Measurements from ENCODE around the gene DLX3.

DLX3 gene

DNA sequence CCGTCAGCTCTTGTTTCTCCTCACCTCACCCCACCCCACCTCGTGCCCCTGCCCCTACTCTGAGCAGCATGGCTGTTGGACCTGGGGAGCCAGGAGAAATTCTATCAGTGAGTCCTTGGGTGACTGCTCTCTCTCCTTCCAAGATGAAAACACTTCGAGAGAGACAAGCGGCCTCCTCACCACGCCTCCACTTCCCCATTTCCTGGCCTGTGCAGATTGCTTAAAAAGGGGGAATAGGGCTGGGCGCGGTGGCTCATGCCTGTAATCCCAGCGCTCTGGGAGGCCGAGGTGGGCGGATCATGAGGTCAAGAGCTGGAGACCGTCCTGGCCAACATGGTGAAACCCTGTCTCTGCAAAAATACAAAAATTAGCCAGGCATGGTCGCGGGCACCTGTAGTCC, 16.5 kb downstream of the DLX3 start:
- no peak for TF ChIP-seq BACH2 (CRISPR knock-in tag; IDR thresholded peaks at IDR 0.05; ENCODE audit: borderline replicate concordance)
- TF ChIP-seq, protein P1, sequence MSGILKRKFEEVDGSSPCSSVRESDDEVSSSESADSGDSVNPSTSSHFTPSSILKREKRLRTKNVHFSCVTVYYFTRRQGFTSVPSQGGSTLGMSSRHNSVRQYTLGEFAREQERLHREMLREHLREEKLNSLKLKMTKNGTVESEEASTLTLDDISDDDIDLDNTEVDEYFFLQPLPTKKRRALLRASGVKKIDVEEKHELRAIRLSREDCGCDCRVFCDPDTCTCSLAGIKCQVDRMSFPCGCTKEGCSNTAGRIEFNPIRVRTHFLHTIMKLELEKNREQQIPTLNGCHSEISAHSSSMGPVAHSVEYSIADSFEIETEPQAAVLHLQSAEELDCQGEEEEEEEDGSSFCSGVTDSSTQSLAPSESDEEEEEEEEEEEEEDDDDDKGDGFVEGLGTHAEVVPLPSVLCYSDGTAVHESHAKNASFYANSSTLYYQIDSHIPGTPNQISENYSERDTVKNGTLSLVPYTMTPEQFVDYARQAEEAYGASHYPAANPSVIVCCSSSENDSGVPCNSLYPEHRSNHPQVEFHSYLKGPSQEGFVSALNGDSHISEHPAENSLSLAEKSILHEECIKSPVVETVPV (CRISPR knock-in tag; IDR thresholded peaks at IDR 0.05) = no peak
- TF ChIP-seq ZFP3 (CRISPR knock-in tag; IDR thresholded peaks at IDR 0.05) = no peak
- TF ChIP-seq ZC3H10 (CRISPR knock-in tag; IDR thresholded peaks at IDR 0.05) = no peak
- TF ChIP-seq ZNF8 (CRISPR knock-in tag; IDR thresholded peaks at IDR 0.05) = no peak
- TF ChIP-seq TCF4 (CRISPR knock-in tag; IDR thresholded peaks at IDR 0.05; ENCODE audit: borderline replicate concordance) = no peak
- ATAC-seq = no peak

DNA sequence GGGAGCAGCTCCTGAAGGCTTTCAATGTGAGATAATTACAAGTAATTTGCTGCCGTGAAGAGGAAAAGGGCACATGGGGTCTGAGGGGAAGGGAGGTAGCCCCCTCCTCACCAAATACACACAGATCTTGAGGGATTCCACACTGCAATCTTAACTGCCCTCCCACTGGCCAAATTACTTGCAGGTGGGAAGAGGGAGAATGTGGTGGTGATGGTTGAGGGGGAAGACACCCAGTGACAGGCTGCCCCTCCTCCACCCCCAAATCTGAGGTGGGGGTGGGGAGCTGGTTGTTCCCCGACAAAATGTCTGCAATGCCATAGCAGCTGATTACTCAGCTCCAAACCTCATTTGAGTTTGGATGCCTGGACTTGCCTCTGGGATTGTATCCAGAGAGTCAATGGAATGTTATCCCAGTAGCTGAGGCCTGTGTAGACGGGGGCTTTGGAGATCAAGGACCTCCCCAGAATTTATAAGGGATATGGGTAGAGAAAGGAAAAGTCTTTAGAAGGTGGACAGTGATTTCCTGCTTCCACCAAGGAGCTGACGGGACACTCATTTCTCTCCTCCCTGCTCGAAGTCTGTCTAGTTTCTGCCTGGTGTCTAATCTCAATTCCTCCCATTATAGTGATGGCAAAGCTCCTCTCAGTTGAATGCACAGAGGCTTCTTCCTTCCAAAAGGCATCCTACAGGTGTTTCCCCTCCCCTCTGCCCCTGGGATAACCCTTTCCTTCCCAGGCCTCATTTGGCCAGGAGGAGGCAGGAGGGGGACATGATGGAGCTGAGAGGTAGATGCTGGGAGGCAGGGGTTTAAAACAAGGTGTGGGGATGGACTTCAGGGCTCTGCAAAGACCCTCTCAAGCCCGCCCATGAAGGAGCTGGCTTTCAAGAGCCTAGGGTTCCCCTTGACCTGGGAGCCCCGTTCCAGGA, 17.3 kb downstream of the DLX3 start:
- ATAC-seq = no peak
- TF ChIP-seq SNAI2 (CRISPR knock-in tag; IDR thresholded peaks at IDR 0.05) (no peak), OSR1 (CRISPR knock-in tag; IDR thresholded peaks at IDR 0.05) (no peak), ZC3H10 (CRISPR knock-in tag; IDR thresholded peaks at IDR 0.05) (no peak), PPARA (CRISPR knock-in tag; IDR thresholded peaks at IDR 0.05; ENCODE audit: borderline replicate concordance) (no peak), TOX (CRISPR knock-in tag; IDR thresholded peaks at IDR 0.05; ENCODE audit: borderline replicate concordance) (no peak), ZFP30 (CRISPR knock-in tag; IDR thresholded peaks at IDR 0.05) (no peak), ZNF8 (CRISPR knock-in tag; IDR thresholded peaks at IDR 0.05) (no peak), ESRRG (CRISPR knock-in tag; IDR thresholded peaks at IDR 0.05) (no peak), RARB (CRISPR knock-in tag; IDR thresholded peaks at IDR 0.05) (no peak), ARNTL (CRISPR knock-in tag; IDR thresholded peaks at IDR 0.05; ENCODE audit: borderline replicate concordance, low read depth) (no peak), GLIS3 (CRISPR knock-in tag; IDR thresholded peaks at IDR 0.05) (no peak), ZFP3 (CRISPR knock-in tag; IDR thresholded peaks at IDR 0.05) (no peak), ISL1 (CRISPR knock-in tag; IDR thresholded peaks at IDR 0.05) (no peak), CSDC2 (CRISPR knock-in tag; IDR thresholded peaks at IDR 0.05) (no peak), TCF4 (CRISPR knock-in tag; IDR thresholded peaks at IDR 0.05; ENCODE audit: borderline replicate concordance) (no peak)
- TF ChIP-seq, protein P1 (CRISPR knock-in tag; IDR thresholded peaks at IDR 0.05) = no peak
- TF ChIP-seq, protein P2, sequence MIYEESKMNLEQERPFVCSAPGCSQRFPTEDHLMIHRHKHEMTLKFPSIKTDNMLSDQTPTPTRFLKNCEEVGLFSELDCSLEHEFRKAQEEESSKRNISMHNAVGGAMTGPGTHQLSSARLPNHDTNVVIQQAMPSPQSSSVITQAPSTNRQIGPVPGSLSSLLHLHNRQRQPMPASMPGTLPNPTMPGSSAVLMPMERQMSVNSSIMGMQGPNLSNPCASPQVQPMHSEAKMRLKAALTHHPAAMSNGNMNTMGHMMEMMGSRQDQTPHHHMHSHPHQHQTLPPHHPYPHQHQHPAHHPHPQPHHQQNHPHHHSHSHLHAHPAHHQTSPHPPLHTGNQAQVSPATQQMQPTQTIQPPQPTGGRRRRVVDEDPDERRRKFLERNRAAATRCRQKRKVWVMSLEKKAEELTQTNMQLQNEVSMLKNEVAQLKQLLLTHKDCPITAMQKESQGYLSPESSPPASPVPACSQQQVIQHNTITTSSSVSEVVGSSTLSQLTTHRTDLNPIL (CRISPR knock-in tag; IDR thresholded peaks at IDR 0.05; ENCODE audit: low read depth) = no peak
- TF ChIP-seq, protein P3, sequence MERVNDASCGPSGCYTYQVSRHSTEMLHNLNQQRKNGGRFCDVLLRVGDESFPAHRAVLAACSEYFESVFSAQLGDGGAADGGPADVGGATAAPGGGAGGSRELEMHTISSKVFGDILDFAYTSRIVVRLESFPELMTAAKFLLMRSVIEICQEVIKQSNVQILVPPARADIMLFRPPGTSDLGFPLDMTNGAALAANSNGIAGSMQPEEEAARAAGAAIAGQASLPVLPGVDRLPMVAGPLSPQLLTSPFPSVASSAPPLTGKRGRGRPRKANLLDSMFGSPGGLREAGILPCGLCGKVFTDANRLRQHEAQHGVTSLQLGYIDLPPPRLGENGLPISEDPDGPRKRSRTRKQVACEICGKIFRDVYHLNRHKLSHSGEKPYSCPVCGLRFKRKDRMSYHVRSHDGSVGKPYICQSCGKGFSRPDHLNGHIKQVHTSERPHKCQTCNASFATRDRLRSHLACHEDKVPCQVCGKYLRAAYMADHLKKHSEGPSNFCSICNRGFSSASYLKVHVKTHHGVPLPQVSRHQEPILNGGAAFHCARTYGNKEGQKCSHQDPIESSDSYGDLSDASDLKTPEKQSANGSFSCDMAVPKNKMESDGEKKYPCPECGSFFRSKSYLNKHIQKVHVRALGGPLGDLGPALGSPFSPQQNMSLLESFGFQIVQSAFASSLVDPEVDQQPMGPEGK (CRISPR knock-in tag; IDR thresholded peaks at IDR 0.05; ENCODE audit: borderline replicate concordance) = no peak
- TF ChIP-seq, protein P4, sequence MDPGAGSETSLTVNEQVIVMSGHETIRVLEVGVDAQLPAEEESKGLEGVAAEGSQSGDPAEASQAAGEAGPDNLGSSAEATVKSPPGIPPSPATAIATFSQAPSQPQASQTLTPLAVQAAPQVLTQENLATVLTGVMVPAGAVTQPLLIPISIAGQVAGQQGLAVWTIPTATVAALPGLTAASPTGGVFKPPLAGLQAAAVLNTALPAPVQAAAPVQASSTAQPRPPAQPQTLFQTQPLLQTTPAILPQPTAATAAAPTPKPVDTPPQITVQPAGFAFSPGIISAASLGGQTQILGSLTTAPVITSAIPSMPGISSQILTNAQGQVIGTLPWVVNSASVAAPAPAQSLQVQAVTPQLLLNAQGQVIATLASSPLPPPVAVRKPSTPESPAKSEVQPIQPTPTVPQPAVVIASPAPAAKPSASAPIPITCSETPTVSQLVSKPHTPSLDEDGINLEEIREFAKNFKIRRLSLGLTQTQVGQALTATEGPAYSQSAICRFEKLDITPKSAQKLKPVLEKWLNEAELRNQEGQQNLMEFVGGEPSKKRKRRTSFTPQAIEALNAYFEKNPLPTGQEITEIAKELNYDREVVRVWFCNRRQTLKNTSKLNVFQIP (CRISPR knock-in tag; IDR thresholded peaks at IDR 0.05; ENCODE audit: borderline replicate concordance, low read depth) = no peak

DNA sequence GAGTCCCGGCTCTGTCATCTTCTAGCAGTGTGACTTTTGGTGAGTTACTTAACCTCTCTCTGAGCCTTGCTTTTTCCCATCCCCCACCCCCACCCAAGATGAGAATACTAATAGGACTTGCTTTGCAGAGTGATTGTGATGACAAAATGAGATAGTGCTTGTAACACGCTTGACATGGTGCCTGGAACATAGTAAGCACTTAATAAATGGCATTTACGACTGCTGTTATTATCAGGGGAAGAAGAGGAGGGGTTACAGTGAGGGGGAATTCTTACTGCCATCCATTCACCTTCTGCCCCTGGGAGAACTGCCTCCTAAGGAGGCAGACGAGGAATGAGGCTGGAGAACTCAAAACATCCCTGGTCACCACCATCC, 18.2 kb downstream of the DLX3 start:
- ATAC-seq = no peak
- TF ChIP-seq TCF4 (CRISPR knock-in tag; IDR thresholded peaks at IDR 0.05; ENCODE audit: borderline replicate concordance) (no peak), ESRRG (CRISPR knock-in tag; IDR thresholded peaks at IDR 0.05) (no peak), OSR1 (CRISPR knock-in tag; IDR thresholded peaks at IDR 0.05) (no peak), ZNF70 (CRISPR knock-in tag; IDR thresholded peaks at IDR 0.05) (no peak), ZNF565 (CRISPR knock-in tag; conservative IDR thresholded peaks at IDR 0.05; ENCODE audit: low read depth) (no peak), ZNF8 (CRISPR knock-in tag; IDR thresholded peaks at IDR 0.05) (no peak), CSDC2 (CRISPR knock-in tag; IDR thresholded peaks at IDR 0.05) (no peak), ARNTL (CRISPR knock-in tag; IDR thresholded peaks at IDR 0.05; ENCODE audit: borderline replicate concordance, low read depth) (no peak), TOX (CRISPR knock-in tag; IDR thresholded peaks at IDR 0.05; ENCODE audit: borderline replicate concordance) (no peak), ZFP3 (CRISPR knock-in tag; IDR thresholded peaks at IDR 0.05) (no peak), RARB (CRISPR knock-in tag; IDR thresholded peaks at IDR 0.05) (no peak), GLIS3 (CRISPR knock-in tag; IDR thresholded peaks at IDR 0.05) (no peak), SNAI2 (CRISPR knock-in tag; IDR thresholded peaks at IDR 0.05) (no peak), ZC3H10 (CRISPR knock-in tag; IDR thresholded peaks at IDR 0.05) (no peak)
- TF ChIP-seq, protein P2 (CRISPR knock-in tag; IDR thresholded peaks at IDR 0.05; ENCODE audit: low read depth) = no peak
- TF ChIP-seq, protein P4 (CRISPR knock-in tag; IDR thresholded peaks at IDR 0.05; ENCODE audit: borderline replicate concordance, low read depth) = no peak
